ENCODE data around the gene GSAP.

The GSAP gene

DNA sequence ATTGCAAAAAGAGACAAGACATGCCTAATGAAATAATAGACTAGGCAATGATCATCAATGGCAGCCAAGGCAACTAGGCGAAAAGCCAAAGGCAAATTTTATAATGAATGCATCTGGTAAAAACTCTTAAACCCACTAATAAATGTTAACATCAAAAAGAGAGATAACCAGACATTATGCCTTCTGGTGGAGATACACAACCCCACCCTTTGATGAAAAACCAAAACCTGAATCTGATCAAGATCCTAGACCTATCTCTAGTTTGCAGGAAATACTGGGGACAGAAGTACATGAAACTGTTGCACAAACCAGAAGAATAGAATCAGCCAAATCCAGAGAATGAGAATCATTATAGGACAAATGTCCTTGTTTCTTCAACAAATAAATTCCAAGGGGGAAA is 22.0 kb upstream of the GSAP start:
- no peak for DNase-seq (ENCODE audit: low spot score)

- no peak for DNase-seq (ENCODE audit: low spot score)
These were observed 18.6 kb upstream of the GSAP start for GRCh38 chr7:77434570-77435275.

DNA sequence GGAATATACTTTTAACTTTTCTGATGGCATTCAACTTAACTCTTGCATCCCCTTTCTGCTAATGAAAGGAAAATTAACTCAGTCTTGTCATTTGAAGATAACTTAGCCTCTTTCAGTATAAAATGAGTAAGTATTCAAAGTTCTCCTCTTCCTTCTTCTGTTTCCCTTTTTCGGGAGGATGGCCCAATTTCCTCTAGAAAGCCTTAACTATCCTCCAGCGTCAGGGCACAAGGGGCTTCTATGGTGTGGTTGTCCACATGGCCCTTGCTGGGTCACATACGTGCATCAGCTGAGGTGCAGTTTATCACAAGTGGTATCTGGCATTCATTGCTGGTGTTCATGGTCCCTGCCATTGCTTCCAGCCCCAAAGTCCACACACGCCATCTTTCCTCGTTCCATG is 17.8 kb upstream of the GSAP start:
- DNase-seq (ENCODE audit: low spot score) = no peak

- DNase-seq (ENCODE audit: low spot score) = no peak
These were observed 14.8 kb upstream of the GSAP start for GRCh38 chr7:77430927-77431326.

DNA sequence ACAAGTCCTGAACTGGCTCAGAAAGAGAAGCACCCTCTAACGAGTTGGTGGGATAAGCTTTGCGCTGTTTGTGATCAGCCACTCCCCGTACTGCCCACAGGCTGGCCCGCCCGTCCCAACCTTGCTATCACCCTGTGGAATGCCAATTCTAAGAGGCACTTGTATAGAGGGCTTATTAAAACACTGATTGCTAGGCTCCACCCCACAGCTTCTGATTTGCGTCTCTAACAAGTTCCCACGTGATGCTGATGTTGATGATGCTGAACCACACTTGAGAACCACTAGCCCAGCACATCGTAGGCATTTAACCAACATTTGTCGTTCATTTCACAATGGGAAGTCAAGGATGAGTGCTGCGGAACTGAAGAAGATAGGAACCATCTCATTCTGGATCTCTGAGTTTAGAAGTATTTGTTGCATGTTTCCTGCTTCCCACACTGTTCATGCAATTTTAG is 12.7 kb upstream of the GSAP start:
- DNase-seq (ENCODE audit: low spot score) = no peak

DNA sequence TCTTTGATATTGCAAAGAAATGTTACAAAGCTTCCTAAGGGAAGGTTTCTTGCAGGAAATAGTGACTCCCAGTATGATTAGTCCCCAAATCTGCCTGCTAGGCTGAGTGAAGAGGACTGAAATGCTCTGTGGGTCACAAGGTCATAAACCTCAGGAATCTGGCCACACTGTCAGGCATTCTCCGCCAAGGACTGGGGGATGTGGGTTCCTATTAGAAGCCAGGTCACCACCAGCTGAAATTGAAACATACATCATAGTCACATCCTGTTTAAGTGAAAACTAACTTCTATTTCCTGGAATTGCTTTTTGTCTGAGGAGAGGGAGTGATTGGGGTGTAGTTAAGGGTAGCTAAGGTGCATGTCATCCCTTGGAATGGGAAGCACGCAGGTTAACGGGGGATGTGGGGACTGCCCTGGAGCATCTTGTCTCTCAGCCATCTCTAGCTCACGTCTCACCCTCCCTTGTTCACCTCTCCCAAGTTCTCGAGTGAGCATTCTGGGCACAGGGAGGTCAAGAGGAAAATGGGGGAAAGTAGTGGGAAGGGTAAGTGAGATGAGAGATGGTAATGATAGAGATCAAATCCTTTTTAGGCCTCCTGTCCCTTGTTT is 12.0 kb upstream of the GSAP start:
- DNase-seq (ENCODE audit: low spot score) = no peak

GRCh38 chr7:77426521-77427051 is 10.4 kb upstream of the GSAP start:
- no peak for DNase-seq (ENCODE audit: low spot score)

DNA sequence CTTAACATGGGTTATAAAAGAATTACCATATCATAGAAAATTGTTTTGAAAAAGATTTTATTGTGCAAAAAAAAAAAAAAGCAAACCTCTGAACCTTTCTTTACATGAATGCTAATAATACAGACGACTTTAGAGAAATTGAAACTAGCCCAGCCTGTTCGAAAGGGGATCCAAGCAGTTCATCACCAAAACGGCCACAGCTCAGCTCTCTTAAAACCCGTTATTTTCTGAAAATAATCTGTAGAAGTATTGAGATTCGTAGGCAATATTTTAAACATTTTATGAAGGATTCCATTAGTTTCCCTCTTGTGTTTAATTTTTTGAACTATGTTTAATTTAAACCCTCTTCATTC is 9.9 kb upstream of the GSAP start:
- no peak for DNase-seq (ENCODE audit: low spot score)

DNA sequence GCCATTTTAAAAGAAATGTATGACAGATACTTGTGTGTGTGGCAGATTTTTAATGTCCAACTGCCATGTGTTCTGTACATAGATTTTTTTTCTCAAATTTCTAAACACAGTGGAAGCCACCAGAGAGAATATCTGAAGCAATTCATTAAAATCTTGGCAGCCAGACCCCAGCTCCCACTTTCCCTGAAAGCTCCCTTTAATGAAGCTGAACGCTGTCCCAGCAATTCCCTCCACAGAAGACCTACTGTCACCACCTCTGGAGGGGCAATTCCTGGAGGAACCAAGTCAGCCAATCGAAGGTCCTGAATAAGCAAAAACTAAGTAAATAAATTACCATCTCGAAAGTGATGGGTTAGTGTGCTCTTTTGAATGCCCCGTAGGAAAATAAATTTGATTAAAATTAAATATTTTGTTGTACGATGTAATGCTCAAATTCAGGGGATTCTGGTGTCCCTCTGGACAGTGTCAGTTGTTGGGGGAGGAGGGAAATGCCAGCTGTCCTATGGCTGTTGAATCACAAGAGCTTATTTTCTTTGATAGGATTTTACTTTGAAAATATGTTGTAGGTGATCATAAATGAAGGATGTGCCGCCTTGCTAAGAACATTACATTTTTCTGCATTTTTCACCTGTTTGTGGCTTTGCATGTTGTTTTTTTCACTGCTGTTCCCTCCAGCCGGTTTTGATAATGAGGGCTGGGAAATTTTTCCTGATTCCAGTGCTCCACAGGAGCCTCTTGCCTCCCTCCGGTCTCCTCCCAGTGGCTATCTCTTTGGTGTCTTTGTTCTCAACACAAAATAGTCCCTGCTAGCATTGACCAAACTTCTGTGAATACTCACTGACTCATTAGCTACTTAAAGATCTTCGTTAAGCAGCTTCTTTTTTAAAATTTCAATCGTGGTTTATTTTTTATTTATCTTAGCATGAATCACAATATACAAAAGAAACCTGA is 9.2 kb upstream of the GSAP start:
- peak; percentile 55 for DNase-seq (ENCODE audit: low spot score)

DNA sequence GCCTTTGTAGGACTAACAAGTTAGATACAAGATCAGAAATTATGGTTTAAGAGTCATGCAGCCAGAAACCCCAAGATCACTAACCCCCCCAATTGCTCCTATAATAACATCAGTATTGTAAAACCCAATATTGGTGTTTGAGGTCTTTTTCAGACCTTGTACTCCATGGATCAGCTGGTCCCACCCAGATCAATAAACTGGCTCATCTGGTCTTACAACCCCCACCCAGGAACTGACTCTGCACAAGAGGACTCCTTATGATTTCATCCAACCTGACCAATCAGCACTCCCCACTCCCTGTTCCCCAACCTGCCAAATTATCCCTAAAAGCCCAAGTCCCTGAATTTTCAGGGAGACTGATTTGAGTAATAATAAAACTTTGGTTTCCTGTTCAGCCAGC is 6.4 kb upstream of the GSAP start:
- DNase-seq (ENCODE audit: low spot score) = no peak

- no peak for DNase-seq (ENCODE audit: low spot score)
These were observed 5.0 kb upstream of the GSAP start for GRCh38 chr7:77420986-77421672.

- DNase-seq (ENCODE audit: low spot score) = no peak
These were observed 4.3 kb upstream of the GSAP start for GRCh38 chr7:77420438-77420837.

DNA sequence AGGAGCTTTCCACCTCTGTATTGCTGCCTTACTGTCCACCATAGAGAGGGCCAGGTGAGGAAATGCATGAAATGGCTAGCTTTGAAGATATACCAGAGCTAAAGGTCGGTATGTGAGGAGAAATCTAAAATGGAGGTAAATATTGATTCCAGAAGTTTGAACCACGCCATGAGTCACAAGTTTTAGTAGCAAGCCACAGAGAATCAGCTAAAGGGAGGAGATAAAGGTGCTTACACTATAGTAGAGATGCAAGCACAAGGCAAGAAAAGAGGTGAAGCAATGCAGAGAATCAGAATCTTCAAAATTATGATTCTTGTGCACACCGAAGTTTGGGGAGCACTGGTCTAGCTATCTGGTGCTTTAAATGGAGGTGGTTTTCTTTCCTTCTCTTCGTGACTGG is 3.0 kb upstream of the GSAP start:
- no peak for DNase-seq (ENCODE audit: low spot score)

DNA sequence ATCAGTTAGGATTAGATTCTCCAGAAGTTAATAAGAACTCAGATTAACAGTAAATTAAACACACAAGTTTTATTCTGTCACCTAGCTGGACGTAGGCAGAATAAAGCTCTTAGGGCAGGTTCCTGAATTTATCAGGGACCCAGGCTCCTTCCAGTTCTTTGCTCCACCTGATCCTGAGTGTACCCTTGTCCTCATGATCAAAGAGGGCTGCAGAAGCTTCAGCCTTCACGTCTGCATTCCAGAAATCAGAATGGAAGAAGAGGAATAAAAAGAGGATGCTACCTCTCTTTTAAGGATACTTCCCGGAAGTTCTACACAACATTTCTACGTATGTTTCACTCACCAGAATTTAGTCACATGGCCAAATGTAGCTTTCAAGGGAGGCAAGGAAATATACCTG is 1.7 kb upstream of the GSAP start:
- DNase-seq (ENCODE audit: low spot score) = no peak

- no peak for DNase-seq (ENCODE audit: low spot score)
These were observed 647 bp upstream of the GSAP start for GRCh38 chr7:77416621-77417371.

DNA sequence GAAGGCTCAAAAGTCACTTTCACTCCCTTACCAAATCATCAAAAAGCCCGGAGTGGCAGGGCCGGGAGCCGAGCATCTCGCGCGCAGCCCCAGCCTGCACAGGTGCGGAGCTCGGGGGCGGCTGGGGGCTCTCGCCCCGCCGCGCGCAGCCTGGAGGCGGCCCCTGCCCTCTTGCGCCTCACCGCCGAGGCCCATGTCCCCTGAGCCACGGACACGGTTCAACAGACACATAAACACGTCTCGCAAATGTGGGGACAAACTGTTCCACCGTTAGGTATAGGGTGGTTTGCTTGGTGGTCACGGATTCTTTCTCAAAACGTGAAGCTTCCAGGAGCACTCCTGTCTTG is 700 bp downstream of the GSAP start:
- no peak for DNase-seq (ENCODE audit: low spot score)

DNA sequence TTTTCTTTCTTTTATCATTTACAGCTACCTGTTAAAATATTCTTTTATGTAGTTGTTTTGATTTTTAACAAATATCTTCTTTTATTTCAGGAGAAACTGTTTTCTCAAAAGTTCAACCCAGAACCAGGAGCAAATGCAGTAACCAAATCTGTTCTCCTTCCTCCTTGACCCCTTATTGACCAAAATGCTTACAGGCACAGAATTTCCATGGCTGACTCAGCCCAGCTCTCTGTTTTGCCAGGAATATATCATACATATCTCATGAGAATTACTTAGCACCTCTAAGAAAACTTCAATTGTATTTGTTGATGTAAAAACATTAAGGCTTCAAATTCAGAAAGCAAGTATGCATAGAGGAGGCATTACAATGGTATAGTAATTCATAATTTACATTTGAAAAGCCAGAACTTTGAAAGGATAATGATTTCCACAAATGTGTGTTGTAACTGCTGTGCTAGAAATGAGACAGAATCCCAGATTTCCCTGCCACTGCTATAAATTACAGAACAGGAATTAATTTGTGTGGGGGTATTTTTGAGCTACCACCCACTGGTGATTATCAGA is 2.2 kb downstream of the GSAP start:
- DNase-seq (ENCODE audit: low spot score) = no peak

DNA sequence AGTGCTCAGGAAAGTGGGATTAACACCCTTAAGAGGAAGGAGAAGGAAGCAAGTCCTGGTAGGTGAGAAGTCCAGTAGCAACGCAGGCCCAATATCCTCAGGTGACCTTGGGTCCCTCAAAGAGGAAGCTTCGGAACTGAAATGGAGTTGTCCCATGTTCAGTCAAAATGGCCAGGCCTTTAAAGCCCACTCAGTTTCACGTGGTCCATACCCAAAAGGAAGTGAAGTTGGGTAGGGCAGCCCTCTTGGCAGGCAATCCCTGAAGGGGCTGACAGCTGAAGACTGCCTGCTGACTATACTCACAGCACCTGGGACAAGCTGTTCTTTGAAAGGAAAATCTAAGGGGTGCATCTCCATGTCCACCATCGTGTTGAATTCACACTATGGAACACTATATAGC is 3.0 kb downstream of the GSAP start:
- DNase-seq (ENCODE audit: low spot score) = no peak

DNA sequence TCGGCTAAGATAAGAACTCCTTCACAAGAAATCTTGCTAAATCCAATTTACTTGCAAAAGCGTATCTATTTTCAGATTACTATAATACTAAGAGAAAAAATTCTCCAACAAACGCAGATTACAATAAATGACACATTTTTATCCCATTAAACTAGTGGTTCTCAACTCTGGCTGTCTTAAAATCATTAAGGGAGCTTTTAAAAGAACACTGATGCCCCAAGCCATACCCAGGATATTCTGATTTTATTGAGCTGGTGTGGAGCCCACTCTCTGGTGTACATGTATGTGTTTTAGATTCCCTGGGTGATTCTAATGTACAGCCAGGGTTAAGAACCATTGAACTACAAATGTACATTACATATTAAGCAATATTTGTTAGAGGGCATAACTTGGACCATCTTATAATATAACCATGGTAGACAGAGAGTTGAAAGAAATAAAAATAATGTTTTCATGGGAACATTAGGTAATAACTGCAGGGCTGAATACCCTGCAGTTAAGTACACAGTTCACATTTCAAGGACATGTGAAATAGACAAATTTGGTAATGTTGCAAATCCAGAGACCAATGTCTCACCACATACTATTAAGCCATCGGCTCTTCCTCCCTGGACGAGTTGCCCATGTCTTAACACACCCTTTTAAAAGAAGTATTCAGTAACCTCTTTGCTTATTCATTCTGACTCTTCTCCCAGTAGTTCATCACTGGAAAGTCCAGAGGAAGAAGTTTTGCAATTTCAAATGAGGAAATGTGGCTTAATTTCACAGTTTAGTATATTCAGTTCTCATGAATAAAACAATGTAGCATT is 6.2 kb downstream of the GSAP start:
- DNase-seq (ENCODE audit: low spot score) = no peak

DNA sequence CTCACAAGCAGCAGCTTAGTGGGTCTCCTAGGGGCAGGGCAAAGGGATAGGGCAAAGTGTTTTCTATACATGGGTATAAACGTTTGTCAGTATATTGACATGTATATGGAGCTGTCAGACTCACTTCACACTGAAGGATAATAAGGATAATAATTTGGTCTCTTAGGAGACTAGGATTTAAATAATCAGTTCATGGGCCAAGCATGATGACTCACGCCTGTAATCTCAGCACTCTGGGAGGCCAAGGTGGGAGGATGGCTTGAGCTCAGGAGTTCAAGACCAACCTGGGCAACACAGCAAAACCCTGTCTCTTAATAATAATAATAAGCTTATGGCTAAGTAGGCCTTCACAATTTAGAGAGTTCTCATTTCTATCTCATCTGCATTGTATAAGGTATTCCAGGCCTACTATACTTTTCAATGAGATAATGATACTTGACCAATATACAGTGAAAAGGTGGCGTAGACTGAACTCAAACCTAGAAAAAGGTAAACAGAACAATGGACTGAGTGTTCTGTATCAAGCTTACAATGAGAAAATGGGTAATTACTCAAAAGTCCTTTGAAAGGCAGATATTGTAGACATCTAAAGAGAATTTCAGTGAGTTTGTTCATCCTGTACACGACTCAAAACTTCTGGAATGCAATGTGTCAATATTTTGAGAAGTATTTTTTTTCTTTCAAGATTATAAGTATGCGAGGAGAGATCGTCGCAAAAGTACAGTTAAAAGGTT is 7.0 kb downstream of the GSAP start:
- no peak for DNase-seq (ENCODE audit: low spot score)

Data from ecto neural progenitor cell (in vitro differentiated cells).